Measurements from ENCODE around the gene USP2.

USP2 gene

GRCh38 chr11:119314726-119315125 lies 66.8 kb downstream of the USP2 start:
- Histone ChIP-seq H3K27me3 (ENCODE audit: control insufficient read depth, insufficient read depth, low read length) (peaks cover 55% of the 10 kb centered on the region), H3K4me1 (ENCODE audit: control insufficient read depth, low read depth, low read length) (peaks cover 33% of the 10 kb centered on the region), H3K9ac (ENCODE audit: low read length) (no peak overlapping the region), H3K36me3 (ENCODE audit: control insufficient read depth, low read depth, low read length) (no peaks in the 10 kb centered on the region), H3K27ac (ENCODE audit: low read length) (no peak overlapping the region), H3K9me3 (ENCODE audit: control insufficient read depth, low read depth, low read length) (no peaks in the 10 kb centered on the region), H3K4me3 (ENCODE audit: low read length) (peak overlapping the region; percentile 65)

DNA sequence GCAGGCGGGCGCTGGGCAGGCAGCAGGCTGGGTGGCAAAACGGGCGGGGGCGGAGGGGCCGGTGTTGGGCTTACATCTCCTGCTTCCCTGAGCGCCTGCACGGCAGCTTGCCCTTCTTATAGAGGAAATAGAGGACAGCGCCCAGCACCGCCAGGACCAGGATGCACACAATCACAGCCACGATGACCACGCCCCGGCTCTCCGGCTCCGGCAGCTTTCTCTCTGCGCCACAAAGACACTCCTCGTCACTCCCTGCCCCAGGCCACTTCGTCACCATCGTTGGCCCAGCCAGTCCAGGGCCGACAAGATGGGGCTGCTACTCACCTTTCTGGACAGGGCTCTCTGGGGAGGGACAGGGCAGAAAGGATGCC lies 70.8 kb downstream of the USP2 start:
- no peak overlapping the region for H3K27ac ChIP-seq (ENCODE audit: low read length)
- H3K4me1 ChIP-seq (ENCODE audit: control insufficient read depth, low read depth, low read length) = peaks cover 7% of the 10 kb centered on the region
- H3K36me3 ChIP-seq (ENCODE audit: control insufficient read depth, low read depth, low read length) = peaks cover 15% of the 10 kb centered on the region

GRCh38 chr11:119309953-119310681 lies 71.4 kb downstream of the USP2 start:
- peaks cover 12% of the 10 kb centered on the region for H3K27me3 ChIP-seq (ENCODE audit: control insufficient read depth, insufficient read depth, low read length)
- H3K9me3 ChIP-seq (ENCODE audit: control insufficient read depth, low read depth, low read length) = no peaks in the 10 kb centered on the region
- H3K36me3 ChIP-seq (ENCODE audit: control insufficient read depth, low read depth, low read length) = peaks cover 20% of the 10 kb centered on the region
- no peak overlapping the region for H3K27ac ChIP-seq (ENCODE audit: low read length)
- H3K9ac ChIP-seq (ENCODE audit: low read length) = no peak overlapping the region
- peaks cover 3% of the 10 kb centered on the region for H3K4me1 ChIP-seq (ENCODE audit: control insufficient read depth, low read depth, low read length)
- H3K4me3 ChIP-seq (ENCODE audit: low read length) = no peak overlapping the region

More for the DNA sequence above, 70.8 kb downstream of the USP2 start:
- Histone ChIP-seq H3K27me3 (ENCODE audit: control insufficient read depth, insufficient read depth, low read length) (peaks cover 18% of the 10 kb centered on the region), H3K9ac (ENCODE audit: low read length) (no peak overlapping the region), H3K9me3 (ENCODE audit: control insufficient read depth, low read depth, low read length) (no peaks in the 10 kb centered on the region), H3K4me3 (ENCODE audit: low read length) (no peak overlapping the region)

GRCh38 chr11:119309411-119309810 lies 72.1 kb downstream of the USP2 start:
- H3K27me3 ChIP-seq (ENCODE audit: control insufficient read depth, insufficient read depth, low read length) = peaks cover 5% of the 10 kb centered on the region
- no peaks in the 10 kb centered on the region for H3K9me3 ChIP-seq (ENCODE audit: control insufficient read depth, low read depth, low read length)
- no peak overlapping the region for H3K4me3 ChIP-seq (ENCODE audit: low read length)
- H3K27ac ChIP-seq (ENCODE audit: low read length) = no peak overlapping the region
- H3K36me3 ChIP-seq (ENCODE audit: control insufficient read depth, low read depth, low read length) = peaks cover 23% of the 10 kb centered on the region
- no peak overlapping the region for H3K9ac ChIP-seq (ENCODE audit: low read length)
- H3K4me1 ChIP-seq (ENCODE audit: control insufficient read depth, low read depth, low read length) = peaks cover 3% of the 10 kb centered on the region

DNA sequence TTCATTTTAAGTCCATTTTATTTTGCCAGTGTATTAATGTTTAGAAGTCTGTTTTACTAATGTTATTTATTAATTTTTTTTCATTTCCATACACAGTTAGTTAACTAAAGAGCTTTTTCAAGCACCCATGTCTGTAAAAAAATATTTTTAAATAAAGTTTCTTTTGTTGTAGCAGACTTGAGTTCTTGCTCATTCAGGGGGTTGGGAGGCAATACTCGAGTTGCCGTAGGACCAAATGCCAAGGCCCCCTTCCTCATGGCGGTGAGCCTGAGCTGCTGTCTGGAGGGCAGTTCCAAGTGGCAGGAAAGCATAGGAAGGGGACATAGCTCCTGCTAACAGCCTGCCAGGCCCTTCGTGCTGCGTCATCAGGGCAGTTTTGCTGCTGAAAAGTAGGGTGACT lies 73.5 kb downstream of the USP2 start:
- Histone ChIP-seq H3K4me3 (ENCODE audit: low read length) (no peak overlapping the region), H3K27me3 (ENCODE audit: control insufficient read depth, insufficient read depth, low read length) (no peaks in the 10 kb centered on the region), H3K36me3 (ENCODE audit: control insufficient read depth, low read depth, low read length) (peaks cover 36% of the 10 kb centered on the region), H3K27ac (ENCODE audit: low read length) (no peak overlapping the region), H3K9ac (ENCODE audit: low read length) (no peak overlapping the region), H3K4me1 (ENCODE audit: control insufficient read depth, low read depth, low read length) (peaks cover 3% of the 10 kb centered on the region), H3K9me3 (ENCODE audit: control insufficient read depth, low read depth, low read length) (no peaks in the 10 kb centered on the region)

DNA sequence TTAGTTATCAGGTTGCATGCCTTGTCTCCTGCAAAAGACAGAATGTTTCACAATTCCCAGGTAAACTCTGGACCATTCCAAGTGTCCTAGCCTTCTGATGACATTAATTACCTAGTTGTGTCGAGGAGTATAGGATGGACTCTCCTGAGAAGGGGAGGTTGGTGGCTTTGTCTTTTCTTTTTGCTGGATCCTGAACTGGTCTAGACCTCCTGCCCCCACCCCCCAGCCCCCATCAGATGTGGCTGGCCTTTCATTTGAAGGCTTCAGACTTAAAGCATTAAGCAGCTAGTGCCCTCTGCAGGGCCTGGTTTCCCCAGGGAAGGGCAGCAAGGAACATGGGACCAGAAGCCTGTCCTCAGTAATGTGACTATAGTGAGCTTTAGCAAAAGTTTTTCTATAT lies 74.3 kb downstream of the USP2 start:
- Histone ChIP-seq H3K27me3 (ENCODE audit: control insufficient read depth, insufficient read depth, low read length) (no peaks in the 10 kb centered on the region), H3K4me3 (ENCODE audit: low read length) (no peak overlapping the region), H3K9me3 (ENCODE audit: control insufficient read depth, low read depth, low read length) (no peaks in the 10 kb centered on the region), H3K4me1 (ENCODE audit: control insufficient read depth, low read depth, low read length) (peaks cover 3% of the 10 kb centered on the region), H3K27ac (ENCODE audit: low read length) (no peak overlapping the region), H3K36me3 (ENCODE audit: control insufficient read depth, low read depth, low read length) (peaks cover 36% of the 10 kb centered on the region), H3K9ac (ENCODE audit: low read length) (no peak overlapping the region)

DNA sequence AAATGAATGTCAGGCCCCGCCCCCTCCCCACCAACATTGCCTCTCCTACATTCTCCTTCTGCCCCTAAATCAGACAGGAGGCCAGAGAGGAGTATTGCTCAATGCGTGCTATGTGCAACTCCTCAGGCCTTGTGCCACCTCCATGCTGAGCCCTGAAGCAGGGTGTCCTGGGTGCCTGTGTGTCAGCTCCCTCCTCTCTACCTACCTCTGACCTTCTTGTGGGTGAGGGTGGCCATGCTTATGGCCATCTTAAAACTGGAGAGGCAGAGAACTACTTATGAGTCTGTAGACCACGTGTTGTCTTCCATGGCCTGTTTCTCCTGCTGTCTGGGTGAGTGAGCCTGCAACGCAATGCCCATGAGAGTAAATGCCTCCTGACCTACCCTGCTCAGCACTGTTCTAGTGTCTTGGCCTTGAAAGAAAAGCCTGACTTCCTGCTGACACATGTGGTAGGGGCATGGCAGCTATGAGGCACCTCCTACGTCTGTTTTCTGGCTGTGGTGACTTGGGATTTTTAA lies 75.1 kb downstream of the USP2 start:
- H3K36me3 ChIP-seq (ENCODE audit: control insufficient read depth, low read depth, low read length) = peaks cover 44% of the 10 kb centered on the region
- H3K27me3 ChIP-seq (ENCODE audit: control insufficient read depth, insufficient read depth, low read length) = no peaks in the 10 kb centered on the region
- H3K27ac ChIP-seq (ENCODE audit: low read length) = no peak overlapping the region
- no peak overlapping the region for H3K9ac ChIP-seq (ENCODE audit: low read length)
- H3K9me3 ChIP-seq (ENCODE audit: control insufficient read depth, low read depth, low read length) = no peaks in the 10 kb centered on the region
- peaks cover 3% of the 10 kb centered on the region for H3K4me1 ChIP-seq (ENCODE audit: control insufficient read depth, low read depth, low read length)
- H3K4me3 ChIP-seq (ENCODE audit: low read length) = no peak overlapping the region

- Histone ChIP-seq H3K36me3 (ENCODE audit: control insufficient read depth, low read depth, low read length) (peaks cover 50% of the 10 kb centered on the region), H3K9ac (ENCODE audit: low read length) (no peak overlapping the region), H3K4me1 (ENCODE audit: control insufficient read depth, low read depth, low read length) (peaks cover 3% of the 10 kb centered on the region), H3K27ac (ENCODE audit: low read length) (no peak overlapping the region), H3K27me3 (ENCODE audit: control insufficient read depth, insufficient read depth, low read length) (no peaks in the 10 kb centered on the region), H3K9me3 (ENCODE audit: control insufficient read depth, low read depth, low read length) (no peaks in the 10 kb centered on the region), H3K4me3 (ENCODE audit: low read length) (no peak overlapping the region)
Observed at GRCh38 chr11:119305556-119306372, 75.7 kb downstream of the USP2 start.

Measured in iPS-18a (cell line).